ENCODE measurements around the gene RBMS3.

Gene RBMS3

GRCh38 chr3:29958816-29959215 is 677.9 kb downstream of the RBMS3 start:
- no peak for DNase-seq (ENCODE audit: low spot score)
- TF ChIP-seq CTCF (IDR thresholded peaks at IDR 0.05; ENCODE audit: borderline replicate concordance, control extremely low read depth, extremely low read depth, insufficient read depth, missing control alignments) = no peak
- in situ Hi-C loops (cut with MboI; ENCODE audit: low sequenced_read_pairs, unreplicated experiment) = no loop called here

GRCh38 chr3:29971895-29972294 is 691.0 kb downstream of the RBMS3 start:
- DNase-seq (ENCODE audit: low spot score) = no peak
- in situ Hi-C loops (cut with MboI; ENCODE audit: low sequenced_read_pairs, unreplicated experiment) = no loop called here
- TF ChIP-seq CTCF (IDR thresholded peaks at IDR 0.05; ENCODE audit: borderline replicate concordance, control extremely low read depth, extremely low read depth, insufficient read depth, missing control alignments) = no peak

- in situ Hi-C loops (cut with MboI; ENCODE audit: low sequenced_read_pairs, unreplicated experiment) = no loop called here
- DNase-seq (ENCODE audit: low spot score) = no peak
- no peak for TF ChIP-seq CTCF (IDR thresholded peaks at IDR 0.05; ENCODE audit: borderline replicate concordance, control extremely low read depth, extremely low read depth, insufficient read depth, missing control alignments)
These were observed 691.6 kb downstream of the RBMS3 start for GRCh38 chr3:29972320-29972993.

- no peak for DNase-seq (ENCODE audit: low spot score)
- in situ Hi-C loops (cut with MboI; ENCODE audit: low sequenced_read_pairs, unreplicated experiment) = no loop called here
- TF ChIP-seq CTCF (IDR thresholded peaks at IDR 0.05; ENCODE audit: borderline replicate concordance, control extremely low read depth, extremely low read depth, insufficient read depth, missing control alignments) = no peak
These were observed 692.9 kb downstream of the RBMS3 start for GRCh38 chr3:29973763-29974162.

- in situ Hi-C loops (cut with MboI; ENCODE audit: low sequenced_read_pairs, unreplicated experiment) = no loop called here
- TF ChIP-seq CTCF (IDR thresholded peaks at IDR 0.05; ENCODE audit: borderline replicate concordance, control extremely low read depth, extremely low read depth, insufficient read depth, missing control alignments) = no peak
- no peak for DNase-seq (ENCODE audit: low spot score)
These were observed 696.0 kb downstream of the RBMS3 start for GRCh38 chr3:29976871-29977270.

- TF ChIP-seq CTCF (IDR thresholded peaks at IDR 0.05; ENCODE audit: borderline replicate concordance, control extremely low read depth, extremely low read depth, insufficient read depth, missing control alignments) = no peak
- DNase-seq (ENCODE audit: low spot score) = no peak
- in situ Hi-C loops (cut with MboI; ENCODE audit: low sequenced_read_pairs, unreplicated experiment) = no loop called here
These were observed 696.5 kb downstream of the RBMS3 start for GRCh38 chr3:29977360-29977759.
